HCT116 (cell line): ENCODE results near the gene PTPRO.

ENCODE experiments used
- CBX3 ChIP-seq: IDR thresholded peaks from 2 replicates; pipeline ENCODE4 v1.6.1; 2012; ENCODE audit warnings: low read depth
- CEBPB ChIP-seq: IDR thresholded peaks from 2 replicates; pipeline ENCODE4 v1.6.1; 2012; ENCODE audit warnings: low read depth
- EZH2 ChIP-seq: fragments of 200-600 bp; sonication (generic); IDR thresholded peaks from 2 replicates; pipeline ENCODE4 v1.6.1; 2017; ENCODE audit warnings: antibody characterized with exemption, mixed run types
- EZH2phosphoT487 ChIP-seq: fragments of 200-600 bp; IDR thresholded peaks from 2 replicates; pipeline ENCODE4 v1.6.1; 2018; ENCODE audit warnings: antibody characterized with exemption, borderline replicate concordance
- POLR2A ChIP-seq: IDR thresholded peaks from 2 replicates; pipeline ENCODE4 v1.7.0; 2011; ENCODE audit warnings: borderline replicate concordance; ENCODE audit not compliant: insufficient read depth, insufficient read length; ENCODE audit errors: extremely low read depth
- POLR2AphosphoS5 ChIP-seq: IDR thresholded peaks from 2 replicates; pipeline ENCODE4 v1.6.1; 2011; ENCODE audit warnings: mild to moderate bottlenecking, low read depth, low read length, moderate library complexity
- RAD21 ChIP-seq: IDR thresholded peaks from 2 replicates; pipeline ENCODE4 v1.6.1; 2012; ENCODE audit warnings: low read depth, mild to moderate bottlenecking
- REST ChIP-seq: IDR thresholded peaks from 2 replicates; pipeline ENCODE4 v1.6.1; 2012; ENCODE audit warnings: low read depth
- SIN3A ChIP-seq: IDR thresholded peaks from 2 replicates; pipeline ENCODE4 v1.6.1; 2012; ENCODE audit warnings: low read depth
- SP1 ChIP-seq: IDR thresholded peaks from 2 replicates; pipeline ENCODE4 v1.6.1; 2012; ENCODE audit warnings: low read depth
- YY1 ChIP-seq: IDR thresholded peaks from 2 replicates; pipeline ENCODE4 v1.6.1; 2011; ENCODE audit warnings: low read length, low read depth, moderate library complexity, mild to moderate bottlenecking; ENCODE audit not compliant: insufficient replicate concordance; ENCODE audit errors: extremely low read depth
- ZNF274 ChIP-seq: fragments of 200-500 bp; sonication (Bioruptor generic); IDR thresholded peaks from 2 replicates; pipeline ENCODE4 v1.6.1; 2014; ENCODE audit warnings: mild to moderate bottlenecking, low read depth, low read length, inconsistent platforms
- TF ChIP-seq, protein P1 (sequence below), 3 experiments: fragments of 200-600 bp in 1 of 3; sonication (generic) in 1 of 3; IDR thresholded peaks in 2 of 3; conservative IDR thresholded peaks in 1 of 3; 2 replicates each; pipeline ENCODE4 v1.5.1; 2012 to 2017; ENCODE audit warnings: low read depth in 2 of 3, low read length in 2 of 3, antibody characterized with exemption in 1 of 3, borderline replicate concordance in 1 of 3, control low read depth in 1 of 3, mild to moderate bottlenecking in 1 of 3, mixed read lengths in 1 of 3, mixed run types in 1 of 3, moderate library complexity in 1 of 3; ENCODE audit not compliant: insufficient read depth in 1 of 3
- TF ChIP-seq, protein P2 (sequence below): IDR thresholded peaks from 2 replicates; pipeline ENCODE4 v1.6.1; 2012

DNA sequence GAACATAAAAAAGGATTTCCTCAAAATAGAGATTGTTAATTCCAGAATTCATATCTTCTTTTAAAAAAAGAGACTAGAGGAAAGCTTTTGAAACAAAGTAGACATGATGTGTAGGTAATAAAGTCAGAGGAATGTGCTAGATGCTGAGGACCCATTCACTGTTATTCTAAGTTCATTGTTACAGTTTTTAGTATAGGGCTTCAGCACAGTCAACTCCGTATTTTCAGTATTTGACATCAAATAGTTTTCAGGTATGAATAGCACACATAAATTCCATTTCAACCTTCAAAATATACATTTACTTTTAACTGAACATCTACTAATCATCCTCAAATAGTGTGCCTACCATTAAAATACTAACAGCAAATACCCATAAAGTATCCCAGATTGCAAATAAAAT lies 239.1 kb downstream of the PTPRO start:
- TF ChIP-seq POLR2AphosphoS5 (no peak), YY1 (no peak), EZH2 (no peak), POLR2A (no peak), SIN3A (no peak), SP1 (no peak), EZH2phosphoT487 (no peak), ZNF274 (no peak), REST (no peak), RAD21 (no peak), CBX3 (no peak), CEBPB (no peak)
- TF ChIP-seq, protein P1, sequence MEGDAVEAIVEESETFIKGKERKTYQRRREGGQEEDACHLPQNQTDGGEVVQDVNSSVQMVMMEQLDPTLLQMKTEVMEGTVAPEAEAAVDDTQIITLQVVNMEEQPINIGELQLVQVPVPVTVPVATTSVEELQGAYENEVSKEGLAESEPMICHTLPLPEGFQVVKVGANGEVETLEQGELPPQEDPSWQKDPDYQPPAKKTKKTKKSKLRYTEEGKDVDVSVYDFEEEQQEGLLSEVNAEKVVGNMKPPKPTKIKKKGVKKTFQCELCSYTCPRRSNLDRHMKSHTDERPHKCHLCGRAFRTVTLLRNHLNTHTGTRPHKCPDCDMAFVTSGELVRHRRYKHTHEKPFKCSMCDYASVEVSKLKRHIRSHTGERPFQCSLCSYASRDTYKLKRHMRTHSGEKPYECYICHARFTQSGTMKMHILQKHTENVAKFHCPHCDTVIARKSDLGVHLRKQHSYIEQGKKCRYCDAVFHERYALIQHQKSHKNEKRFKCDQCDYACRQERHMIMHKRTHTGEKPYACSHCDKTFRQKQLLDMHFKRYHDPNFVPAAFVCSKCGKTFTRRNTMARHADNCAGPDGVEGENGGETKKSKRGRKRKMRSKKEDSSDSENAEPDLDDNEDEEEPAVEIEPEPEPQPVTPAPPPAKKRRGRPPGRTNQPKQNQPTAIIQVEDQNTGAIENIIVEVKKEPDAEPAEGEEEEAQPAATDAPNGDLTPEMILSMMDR (IDR thresholded peaks at IDR 0.05 in 2 of 3, conservative IDR thresholded peaks at IDR 0.05 in 1 of 3; ENCODE audit: borderline replicate concordance in 1 of 3, insufficient read depth in 1 of 3, low read depth in 2 of 3, low read length in 2 of 3) = no peak
- TF ChIP-seq, protein P2, sequence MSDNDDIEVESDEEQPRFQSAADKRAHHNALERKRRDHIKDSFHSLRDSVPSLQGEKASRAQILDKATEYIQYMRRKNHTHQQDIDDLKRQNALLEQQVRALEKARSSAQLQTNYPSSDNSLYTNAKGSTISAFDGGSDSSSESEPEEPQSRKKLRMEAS = no peak
